ENCODE measurements around the gene STX3. TPM values are rescaled to one million over a fixed set of nuclear protein-coding genes. Genes with fewer than 3 reads are reported as not detected.

The STX3 gene
- polyA plus RNA-seq, 2 of the 4 experiments (the other 2 are of a cell fraction), result 15.2 to 15.4 TPM

GRCh38 chr11:59800390-59801025, 45.3 kb downstream of the STX3 start:
- no peak for TF ChIP-seq ZSCAN20 (CRISPR knock-in tag; IDR thresholded peaks at IDR 0.05)
- no peak for TF ChIP-seq KDM5A (IDR thresholded peaks at IDR 0.05)
- no peak for TF ChIP-seq FOXS1 (CRISPR knock-in tag; IDR thresholded peaks at IDR 0.05)
- no peak for TF ChIP-seq RARB (CRISPR knock-in tag; IDR thresholded peaks at IDR 0.05)
- TF ChIP-seq, protein P1, sequence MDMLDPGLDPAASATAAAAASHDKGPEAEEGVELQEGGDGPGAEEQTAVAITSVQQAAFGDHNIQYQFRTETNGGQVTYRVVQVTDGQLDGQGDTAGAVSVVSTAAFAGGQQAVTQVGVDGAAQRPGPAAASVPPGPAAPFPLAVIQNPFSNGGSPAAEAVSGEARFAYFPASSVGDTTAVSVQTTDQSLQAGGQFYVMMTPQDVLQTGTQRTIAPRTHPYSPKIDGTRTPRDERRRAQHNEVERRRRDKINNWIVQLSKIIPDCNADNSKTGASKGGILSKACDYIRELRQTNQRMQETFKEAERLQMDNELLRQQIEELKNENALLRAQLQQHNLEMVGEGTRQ (IDR thresholded peaks at IDR 0.05), result no peak
- TF ChIP-seq MAFK (IDR thresholded peaks at IDR 0.05; ENCODE audit: partially characterized antibody), result no peak
- Histone ChIP-seq H3K4me1 (peaks cover 17% of the 10 kb centered on the region; the same call in 2 of the 3 replicates), H3K9me3 (no peaks in the 10 kb centered on the region), H3K27ac (no peak overlapping the region), H3K4me2 (no peak overlapping the region), H3K4me3 (no peak overlapping the region)
- ChIA-PET CTCF (interaction anchor here (1.1 to 16.3 kb wide), 8 partner anchors 8 to 629 kb away, joined by 3 to 261 read pairs (median 7); partner anchors contain the start of genes DTX4, MRPL16 and STX3), POLR2A (interaction anchor here (0.6 to 1.4 kb wide), 2 partner anchors 130 to 132 kb away, joined by 4 to 7 read pairs; partner anchors contain the start of gene PATL1)
- DNase-seq (ENCODE audit: low read depth in 1 of 2, low spot score in 1 of 2) (no peak), ATAC-seq (no peak), FAIRE-seq (no peak)
- 71% methylated on average over 7 of the region's 7 CpGs for WGBS (ENCODE audit: missing lambda C conversion rate)

- WGBS (ENCODE audit: missing lambda C conversion rate), result 39% methylated on average over 2 of the region's 2 CpGs
- Histone ChIP-seq H3K27ac (no peak overlapping the region), H3K9me3 (no peaks in the 10 kb centered on the region), H3K4me3 (no peak overlapping the region), H3K4me1 (peaks cover 17% of the 10 kb centered on the region; the same call in 2 of the 3 replicates), H3K4me2 (peak overlapping the region; percentile 35; the same call in 1 of the 3 replicates)
- ChIA-PET CTCF (interaction anchor here (0.8 to 16.3 kb wide), 22 partner anchors 9 to 630 kb away, joined by 3 to 261 read pairs (median 5); partner anchors contain the start of genes DTX4, MRPL16 and STX3), POLR2A (interaction anchor here (1.4 kb wide), 2 partner anchors 15 to 132 kb away, joined by 3 to 7 read pairs; partner anchors contain the start of gene PATL1)
- ATAC-seq (0 out of 6 replicates have a peak, but pooled peaks of 1 of the 2 experiments have one; percentile 36), DNase-seq (ENCODE audit: low read depth in 1 of 2, low spot score in 1 of 2) (no peak), FAIRE-seq (no peak)
- TF ChIP-seq, protein P2, sequence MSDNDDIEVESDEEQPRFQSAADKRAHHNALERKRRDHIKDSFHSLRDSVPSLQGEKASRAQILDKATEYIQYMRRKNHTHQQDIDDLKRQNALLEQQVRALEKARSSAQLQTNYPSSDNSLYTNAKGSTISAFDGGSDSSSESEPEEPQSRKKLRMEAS (IDR thresholded peaks at IDR 0.05), result no peak
- TF ChIP-seq CBX8 (IDR thresholded peaks at IDR 0.05) (no peak), GATA3 (IDR thresholded peaks at IDR 0.05; ENCODE audit: borderline replicate concordance) (no peak), POLR2AphosphoS2 (conservative IDR thresholded peaks at IDR 0.05; ENCODE audit: low read length) (no peak), FOSB (CRISPR knock-in tag; IDR thresholded peaks at IDR 0.05) (no peak), HES2 (IDR thresholded peaks at IDR 0.05) (no peak), HOXB13 (CRISPR knock-in tag; IDR thresholded peaks at IDR 0.05; ENCODE audit: low read depth) (no peak)
Observed at GRCh38 chr11:59801160-59801706, 46.1 kb downstream of the STX3 start.

GRCh38 chr11:59801981-59802638, 46.9 kb downstream of the STX3 start:
- CTCF ChIA-PET, result interaction anchor here (0.6 to 16.3 kb wide), 24 partner anchors 8 to 631 kb away, joined by 3 to 261 read pairs (median 4); partner anchors contain the start of genes DTX4, MRPL16 and STX3
- FAIRE-seq, result no peak
- Histone ChIP-seq H3K4me1 (peaks cover 17% of the 10 kb centered on the region; the same call in 2 of the 3 replicates), H3K27ac (no peak overlapping the region), H3K9me3 (no peaks in the 10 kb centered on the region), H3K4me3 (no peak overlapping the region), H3K4me2 (no peak overlapping the region)
- WGBS (ENCODE audit: missing lambda C conversion rate), result 64% methylated on average over 5 of the region's 5 CpGs
- DNase-seq (ENCODE audit: low read depth in 1 of 2, low spot score in 1 of 2), result peak in 1 of 2 experiments; percentile 12
- peak; percentile 65 to 75; a peak in 5 of 6 replicates for ATAC-seq
- POLR2A ChIA-PET, result interaction anchor here (1.4 kb wide), 2 partner anchors 16 to 133 kb away, joined by 3 to 7 read pairs; partner anchors contain the start of gene PATL1
- TF ChIP-seq EHF (CRISPR knock-in tag; IDR thresholded peaks at IDR 0.05) (no peak), BHLHE40 (IDR thresholded peaks at IDR 0.05; ENCODE audit: low read depth, low read length) (no peak), TFCP2L1 (CRISPR knock-in tag; IDR thresholded peaks at IDR 0.05) (no peak), JUNB (IDR thresholded peaks at IDR 0.05) (no peak), FOSB (CRISPR knock-in tag; IDR thresholded peaks at IDR 0.05) (no peak), ZFP36 (IDR thresholded peaks at IDR 0.05; ENCODE audit: borderline replicate concordance, partially characterized antibody) (no peak), RARB (CRISPR knock-in tag; IDR thresholded peaks at IDR 0.05) (no peak), MAZ (IDR thresholded peaks at IDR 0.05; ENCODE audit: borderline replicate concordance, low read depth, low read length) (no peak), RNF2 (IDR thresholded peaks at IDR 0.05; ENCODE audit: borderline replicate concordance, low read depth) (no peak), KDM5A (IDR thresholded peaks at IDR 0.05) (no peak), SREBF2 (IDR thresholded peaks at IDR 0.05) (no peak)
- TF ChIP-seq, protein P3, sequence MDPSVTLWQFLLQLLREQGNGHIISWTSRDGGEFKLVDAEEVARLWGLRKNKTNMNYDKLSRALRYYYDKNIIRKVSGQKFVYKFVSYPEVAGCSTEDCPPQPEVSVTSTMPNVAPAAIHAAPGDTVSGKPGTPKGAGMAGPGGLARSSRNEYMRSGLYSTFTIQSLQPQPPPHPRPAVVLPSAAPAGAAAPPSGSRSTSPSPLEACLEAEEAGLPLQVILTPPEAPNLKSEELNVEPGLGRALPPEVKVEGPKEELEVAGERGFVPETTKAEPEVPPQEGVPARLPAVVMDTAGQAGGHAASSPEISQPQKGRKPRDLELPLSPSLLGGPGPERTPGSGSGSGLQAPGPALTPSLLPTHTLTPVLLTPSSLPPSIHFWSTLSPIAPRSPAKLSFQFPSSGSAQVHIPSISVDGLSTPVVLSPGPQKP (IDR thresholded peaks at IDR 0.05; ENCODE audit: low read depth, low read length), result no peak
- TF ChIP-seq, protein P4, sequence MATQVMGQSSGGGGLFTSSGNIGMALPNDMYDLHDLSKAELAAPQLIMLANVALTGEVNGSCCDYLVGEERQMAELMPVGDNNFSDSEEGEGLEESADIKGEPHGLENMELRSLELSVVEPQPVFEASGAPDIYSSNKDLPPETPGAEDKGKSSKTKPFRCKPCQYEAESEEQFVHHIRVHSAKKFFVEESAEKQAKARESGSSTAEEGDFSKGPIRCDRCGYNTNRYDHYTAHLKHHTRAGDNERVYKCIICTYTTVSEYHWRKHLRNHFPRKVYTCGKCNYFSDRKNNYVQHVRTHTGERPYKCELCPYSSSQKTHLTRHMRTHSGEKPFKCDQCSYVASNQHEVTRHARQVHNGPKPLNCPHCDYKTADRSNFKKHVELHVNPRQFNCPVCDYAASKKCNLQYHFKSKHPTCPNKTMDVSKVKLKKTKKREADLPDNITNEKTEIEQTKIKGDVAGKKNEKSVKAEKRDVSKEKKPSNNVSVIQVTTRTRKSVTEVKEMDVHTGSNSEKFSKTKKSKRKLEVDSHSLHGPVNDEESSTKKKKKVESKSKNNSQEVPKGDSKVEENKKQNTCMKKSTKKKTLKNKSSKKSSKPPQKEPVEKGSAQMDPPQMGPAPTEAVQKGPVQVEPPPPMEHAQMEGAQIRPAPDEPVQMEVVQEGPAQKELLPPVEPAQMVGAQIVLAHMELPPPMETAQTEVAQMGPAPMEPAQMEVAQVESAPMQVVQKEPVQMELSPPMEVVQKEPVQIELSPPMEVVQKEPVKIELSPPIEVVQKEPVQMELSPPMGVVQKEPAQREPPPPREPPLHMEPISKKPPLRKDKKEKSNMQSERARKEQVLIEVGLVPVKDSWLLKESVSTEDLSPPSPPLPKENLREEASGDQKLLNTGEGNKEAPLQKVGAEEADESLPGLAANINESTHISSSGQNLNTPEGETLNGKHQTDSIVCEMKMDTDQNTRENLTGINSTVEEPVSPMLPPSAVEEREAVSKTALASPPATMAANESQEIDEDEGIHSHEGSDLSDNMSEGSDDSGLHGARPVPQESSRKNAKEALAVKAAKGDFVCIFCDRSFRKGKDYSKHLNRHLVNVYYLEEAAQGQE (IDR thresholded peaks at IDR 0.05), result no peak

Measured in A549 (cell line).